Naive thymus-derived CD4-positive, alpha-beta T cell (primary cell): ENCODE measurements around the gene SMG9. TPM values are rescaled to one million over a fixed set of nuclear protein-coding genes. Genes with fewer than 3 reads are reported as not detected.

Experiments
- ATAC-seq: fragments of 150-1000 bp; cut with Tn5 transposase; 2 replicates; pipeline ENCODE4 v1.10.0; 2021; ENCODE audit warnings: mild to moderate bottlenecking, moderate library complexity
- CTCF ChIA-PET: fragments of 350-600 bp; sonication (Branson Sonifier 250); formaldehyde crosslinking; loops from one replicate; lab custom pipeline; 2021; ENCODE audit warnings: antibody characterized with exemption; lab: Charles Lee
- POLR2A ChIA-PET: fragments of 350-600 bp; sonication (Branson Sonifier 250); formaldehyde crosslinking; loops from one replicate; lab custom pipeline; 2021; ENCODE audit warnings: antibody characterized with exemption, inconsistent platforms; lab: Charles Lee
- DNase-seq, 9 donors: peaks; one replicate each; pipeline versions ENCODE4 v3.0.0 to v3.0.0-alpha.2; 2020 to 2022; ENCODE audit warnings: mixed read lengths in 1 of 9
- H3K27ac ChIP-seq: one replicate; pipeline ENCODE4 v1.7.0; 2013; ENCODE audit warnings: mild to moderate bottlenecking, low read depth, low read length, moderate library complexity
- H3K27me3 ChIP-seq, 2 donors: one replicate each; pipeline ENCODE4 v1.7.0; 2013; ENCODE audit warnings: low read length in 2 of 2, mild to moderate bottlenecking in 2 of 2, moderate library complexity in 2 of 2; ENCODE audit not compliant: control insufficient read depth in 2 of 2, insufficient read depth in 2 of 2
- H3K36me3 ChIP-seq, 3 experiments: 1 replicate in 2 of 3; 2 replicates in 1 of 3; pipeline ENCODE4 v1.7.0; 2013; ENCODE audit warnings: low read length in 3 of 3, mild to moderate bottlenecking in 3 of 3, moderate library complexity in 1 of 3; ENCODE audit not compliant: insufficient read depth in 3 of 3, control insufficient read depth in 2 of 3
- H3K4me1 ChIP-seq, 2 donors: one replicate each; pipeline ENCODE4 v1.7.0; 2013; ENCODE audit warnings: low read length in 2 of 2, mild to moderate bottlenecking in 2 of 2, moderate library complexity in 1 of 2; ENCODE audit not compliant: control insufficient read depth in 2 of 2, insufficient read depth in 2 of 2
- H3K4me3 ChIP-seq: 2 replicates; pipeline ENCODE4 v1.7.0; 2013; ENCODE audit warnings: mild to moderate bottlenecking, low read length
- H3K9me3 ChIP-seq, 3 experiments: 1 replicate in 2 of 3; 2 replicates in 1 of 3; pipeline ENCODE4 v1.7.0; 2013; ENCODE audit warnings: low read length in 3 of 3; ENCODE audit not compliant: control insufficient read depth in 2 of 3
- H3K27ac Mint-ChIP-seq, 9 donors: one replicate each; pipeline ENCODE4 v1.8.0; 2020 to 2022; ENCODE audit warnings: mixed read lengths in 9 of 9, mild to moderate bottlenecking in 8 of 9, moderate library complexity in 5 of 9, inconsistent platforms in 2 of 9
- H3K27me3 Mint-ChIP-seq, 5 donors: one replicate each; pipeline ENCODE4 v1.8.0; 2021 to 2022; ENCODE audit warnings: mixed read lengths in 5 of 5, mild to moderate bottlenecking in 1 of 5
- H3K36me3 Mint-ChIP-seq, 5 donors: one replicate each; pipeline ENCODE4 v1.8.0; 2020 to 2022; ENCODE audit warnings: mixed read lengths in 5 of 5, mild to moderate bottlenecking in 3 of 5, inconsistent platforms in 1 of 5
- H3K4me1 Mint-ChIP-seq, 7 donors: one replicate each; pipeline ENCODE4 v1.8.0; 2020 to 2022; ENCODE audit warnings: mixed read lengths in 7 of 7, mild to moderate bottlenecking in 3 of 7, inconsistent platforms in 1 of 7
- H3K4me3 Mint-ChIP-seq, 10 donors: one replicate each; pipeline ENCODE4 v1.8.0; 2020 to 2022; ENCODE audit warnings: mild to moderate bottlenecking in 10 of 10, mixed read lengths in 10 of 10, moderate library complexity in 6 of 10, inconsistent platforms in 2 of 10
- H3K9me3 Mint-ChIP-seq, 11 donors: one replicate each; pipeline ENCODE4 v1.8.0; 2020 to 2022; ENCODE audit warnings: mixed read lengths in 11 of 11, mild to moderate bottlenecking in 4 of 11, inconsistent platforms in 1 of 11, moderate library complexity in 1 of 11
- intact Hi-C, 2 donors: fragments of 100-400 bp; cut with micrococcal nuclease; formaldehyde crosslinking; loops; one replicate each; pipeline ENCODE4 v1.15.1; 2023
- polyA plus RNA-seq, 2 donors: library from polyadenylated mRNA; unstranded; fragments of 300-500 nt; fragmentation: Illumina TruSeq; gene quantifications; one replicate each; pipeline ENCODE4 v1.2.3, GENCODE V29; 2021
- total RNA-seq, 6 experiments: library from RNA in 5 of 6; stranded (reverse) in 5 of 6; gene quantifications; 1 replicate in 5 of 6; 2 replicates in 1 of 6; pipeline ENCODE4 v1.2.3 and lab custom pipeline; 2021 to 2026

The SMG9 gene
- total and polyA plus RNA-seq, 7 experiments from 2014 or later, result 7.9 to 75.9 (median 50.5) TPM

- no peak overlapping the region for H3K4me3 Mint-ChIP-seq
- peak overlapping the region in 5 of 9 donors; percentile 6 to 78 (median 38) for H3K27ac Mint-ChIP-seq
- CTCF ChIA-PET, result no interaction called here
- POLR2A ChIA-PET, result no interaction called here
- H3K36me3 Mint-ChIP-seq, result peaks cover 5 to 52% (median 28%) of the 10 kb centered on the region in 5 donors
- Histone ChIP-seq H3K27ac (no peak overlapping the region), H3K9me3 (no peaks in the 10 kb centered on the region), H3K4me1 (no peaks in the 10 kb centered on the region), H3K36me3 (peaks cover 6 to 65% (median 18%) of the 10 kb centered on the region in 3 experiments), H3K27me3 (no peaks in the 10 kb centered on the region), H3K4me3 (no peak overlapping the region)
- no peaks in the 10 kb centered on the region for H3K9me3 Mint-ChIP-seq
- ATAC-seq, result no peak
- peaks cover 0 to 10% (median 6%) of the 10 kb centered on the region in 7 donors for H3K4me1 Mint-ChIP-seq
- H3K27me3 Mint-ChIP-seq, result no peaks in the 10 kb centered on the region
- intact Hi-C loops, result no loop called here
- DNase-seq, result no peak
Observed at GRCh38 chr19:43729919-43730318, 24.8 kb downstream of the SMG9 start.

GRCh38 chr19:43727593-43727853 lies 27.2 kb downstream of the SMG9 start:
- no peaks in the 10 kb centered on the region for H3K27me3 Mint-ChIP-seq

GRCh38 chr19:43726736-43727592 lies 27.8 kb downstream of the SMG9 start:
- ChIA-PET CTCF (no interaction called here), POLR2A (no interaction called here)
- Histone ChIP-seq H3K27ac (no peak overlapping the region), H3K4me3 (no peak overlapping the region), H3K36me3 (peaks cover under 1 to 36% (median 4%) of the 10 kb centered on the region in 3 experiments), H3K4me1 (no peaks in the 10 kb centered on the region), H3K27me3 (no peaks in the 10 kb centered on the region), H3K9me3 (no peaks in the 10 kb centered on the region)
- Mint-ChIP-seq H3K4me3 (no peak overlapping the region), H3K27ac (peak overlapping the region in 4 of 9 donors; percentile 21 to 72 (median 45)), H3K9me3 (no peaks in the 10 kb centered on the region), H3K4me1 (peaks cover 0 to 12% (median 6%) of the 10 kb centered on the region in 7 donors), H3K36me3 (peaks cover 0 to 32% (median 16%) of the 10 kb centered on the region in 5 donors), H3K27me3 (no peaks in the 10 kb centered on the region)
- ATAC-seq, result no peak
- intact Hi-C loops, result no loop called here
- no peak for DNase-seq

More at GRCh38 chr19:43727593-43727853, 27.2 kb downstream of the SMG9 start:
- Mint-ChIP-seq H3K4me3 (no peak overlapping the region), H3K4me1 (peaks cover 0 to 12% (median 6%) of the 10 kb centered on the region in 7 donors), H3K36me3 (peaks cover 0 to 38% (median 18%) of the 10 kb centered on the region in 5 donors), H3K27ac (no peak overlapping the region), H3K9me3 (no peaks in the 10 kb centered on the region)
- Histone ChIP-seq H3K9me3 (no peaks in the 10 kb centered on the region), H3K4me1 (no peaks in the 10 kb centered on the region), H3K36me3 (peaks cover 6 to 41% (median 8%) of the 10 kb centered on the region in 3 experiments), H3K27ac (no peak overlapping the region), H3K27me3 (no peaks in the 10 kb centered on the region), H3K4me3 (no peak overlapping the region)
- DNase-seq, result no peak
- CTCF ChIA-PET, result no interaction called here
- POLR2A ChIA-PET, result no interaction called here
- intact Hi-C loops, result no loop called here
- no peak for ATAC-seq

- intact Hi-C loops, result no loop called here
- H3K4me1 ChIP-seq, result no peaks in the 10 kb centered on the region
- Mint-ChIP-seq H3K27me3 (no peaks in the 10 kb centered on the region), H3K9me3 (no peaks in the 10 kb centered on the region), H3K4me1 (peaks cover 0 to 12% (median 6%) of the 10 kb centered on the region in 7 donors), H3K4me3 (no peak overlapping the region), H3K27ac (peak overlapping the region in 6 of 9 donors; percentile 2 to 51 (median 30)), H3K36me3 (peaks cover 0 to 24% (median 12%) of the 10 kb centered on the region in 5 donors)
- no peak overlapping the region for H3K4me3 ChIP-seq
- no peak overlapping the region for H3K27ac ChIP-seq
- peak; percentile 40 for ATAC-seq
- H3K36me3 ChIP-seq, result peaks cover 0 to 21% (median 0%) of the 10 kb centered on the region in 3 experiments
- no peak for DNase-seq
- ChIA-PET CTCF (no interaction called here), POLR2A (interaction anchor here (0.6 kb wide), 1 partner anchor 62 kb away, joined by 4 read pairs; no protein-coding TSS in a partner anchor)
- H3K9me3 ChIP-seq, result no peaks in the 10 kb centered on the region
- H3K27me3 ChIP-seq, result no peaks in the 10 kb centered on the region
Observed at GRCh38 chr19:43725468-43725867, 29.3 kb downstream of the SMG9 start.

GRCh38 chr19:43724896-43725295 lies 29.9 kb downstream of the SMG9 start:
- peaks cover 0 to 20% (median 9%) of the 10 kb centered on the region in 5 donors for H3K36me3 Mint-ChIP-seq
- H3K36me3 ChIP-seq, result peaks cover 0 to 15% (median 0%) of the 10 kb centered on the region in 3 experiments
- H3K4me1 Mint-ChIP-seq, result peaks cover 0 to 12% (median 6%) of the 10 kb centered on the region in 7 donors
- no peak overlapping the region for H3K27ac ChIP-seq
- DNase-seq (no peak), ATAC-seq (no peak)
- no peaks in the 10 kb centered on the region for H3K9me3 Mint-ChIP-seq
- no peaks in the 10 kb centered on the region for H3K27me3 Mint-ChIP-seq
- H3K4me1 ChIP-seq, result no peaks in the 10 kb centered on the region
- CTCF ChIA-PET, result no interaction called here
- no peaks in the 10 kb centered on the region for H3K9me3 ChIP-seq
- no peaks in the 10 kb centered on the region for H3K27me3 ChIP-seq
- peak overlapping the region in 1 of 9 donors; percentile 28 for H3K27ac Mint-ChIP-seq
- no peak overlapping the region for H3K4me3 ChIP-seq
- POLR2A ChIA-PET, result interaction anchor here (0.6 kb wide), 1 partner anchor 62 kb away, joined by 4 read pairs; no protein-coding TSS in a partner anchor
- no peak overlapping the region for H3K4me3 Mint-ChIP-seq
- intact Hi-C loops, result loop anchor here in 1 of 2 donors (5.0 kb wide), 1 partner anchor 58 kb away; no protein-coding TSS in a partner anchor

GRCh38 chr19:43723588-43723987 lies 31.2 kb downstream of the SMG9 start:
- no peak overlapping the region for H3K4me3 Mint-ChIP-seq
- peaks cover 0 to 8% (median 5%) of the 10 kb centered on the region in 5 donors for H3K36me3 Mint-ChIP-seq
- no peak overlapping the region for H3K27ac ChIP-seq
- ChIA-PET POLR2A (interaction anchor here (1.1 kb wide), 1 partner anchor 55 kb away, joined by 3 read pairs; no protein-coding TSS in a partner anchor), CTCF (no interaction called here)
- H3K9me3 ChIP-seq, result no peaks in the 10 kb centered on the region
- H3K36me3 ChIP-seq, result peaks cover 0 to 2% (median 0%) of the 10 kb centered on the region in 3 experiments
- H3K4me1 ChIP-seq, result no peaks in the 10 kb centered on the region
- no peak overlapping the region for H3K4me3 ChIP-seq
- H3K27me3 ChIP-seq, result no peaks in the 10 kb centered on the region
- intact Hi-C loops, result loop anchor here in 1 of 2 donors (5.0 kb wide), 1 partner anchor 56 kb away; no protein-coding TSS in a partner anchor
- no peak overlapping the region for H3K27ac Mint-ChIP-seq
- ATAC-seq (no peak), DNase-seq (no peak)
- peaks cover 0 to 12% (median 6%) of the 10 kb centered on the region in 7 donors for H3K4me1 Mint-ChIP-seq
- no peaks in the 10 kb centered on the region for H3K27me3 Mint-ChIP-seq
- H3K9me3 Mint-ChIP-seq, result no peaks in the 10 kb centered on the region
